Smooth muscle cell (in vitro differentiated cells): ENCODE results near the gene CPSF4L. TPM values are rescaled to one million over a fixed set of nuclear protein-coding genes. Genes with fewer than 3 reads are reported as not detected.

Source experiments
- DNase-seq: peaks from one replicate; lab custom pipeline; 2025; ENCODE audit not compliant: unreplicated experiment; lab: John Stamatoyannopoulos, UW
- H2AFZ ChIP-seq: fragments of 200-600 bp; sonication (generic); 2 replicates; pipeline ENCODE4 v1.6.0; 2016; ENCODE audit warnings: antibody characterized with exemption, low read depth, mild to moderate bottlenecking
- H3F3A ChIP-seq: fragments of 200-600 bp; sonication (generic); 2 replicates; pipeline ENCODE4 v1.6.0; 2017; ENCODE audit warnings: antibody characterized with exemption, low read depth
- H3K27ac ChIP-seq: fragments of 200-600 bp; sonication (generic); 2 replicates; pipeline ENCODE4 v1.5.1; 2016; ENCODE audit warnings: low read depth, mild to moderate bottlenecking
- H3K27me3 ChIP-seq: fragments of 200-600 bp; sonication (generic); 2 replicates; pipeline ENCODE4 v1.6.1; 2016; ENCODE audit warnings: low read depth, mild to moderate bottlenecking
- H3K36me3 ChIP-seq: fragments of 200-600 bp; sonication (generic); 2 replicates; pipeline ENCODE4 v1.5.1; 2016; ENCODE audit warnings: low read depth
- H3K4me1 ChIP-seq: fragments of 200-600 bp; sonication (generic); 2 replicates; pipeline ENCODE4 v1.5.1; 2016; ENCODE audit warnings: low read depth
- H3K4me2 ChIP-seq: fragments of 200-600 bp; sonication (generic); 2 replicates; pipeline ENCODE4 v1.6.0; 2016; ENCODE audit warnings: mild to moderate bottlenecking
- H3K4me3 ChIP-seq: fragments of 200-600 bp; sonication (generic); 2 replicates; pipeline ENCODE4 v1.5.1; 2016; ENCODE audit warnings: mild to moderate bottlenecking
- H3K79me2 ChIP-seq: fragments of 200-600 bp; sonication (generic); 2 replicates; pipeline ENCODE4 v1.6.0; 2016; ENCODE audit warnings: low read depth, mild to moderate bottlenecking
- H3K9ac ChIP-seq: fragments of 200-600 bp; sonication (generic); 2 replicates; pipeline ENCODE4 v1.6.0; 2016; ENCODE audit warnings: low read depth
- H3K9me3 ChIP-seq: fragments of 200-600 bp; sonication (generic); replicated peaks from 2 replicates; pipeline ENCODE4 v1.5.1; 2016; ENCODE audit warnings: low read depth
- H4K20me1 ChIP-seq: fragments of 200-600 bp; sonication (generic); 2 replicates; pipeline ENCODE4 v1.6.0; 2016; ENCODE audit warnings: low read depth
- WGBS: methylation state at CpG from one replicate; pipeline ENCODE4 v1.1.7; 2016; ENCODE audit warnings: low lambda C conversion rate; 5-methylcytosine and 5-hydroxymethylcytosine counted together
- polyA plus RNA-seq: library from polyadenylated mRNA; unstranded; fragments of >200 nt; fragmentation: Nextera tagmentation; extraction: Ambion mirVana; gene quantifications from 2 replicates; pipeline ENCODE4 v1.2.1, GENCODE V29; 2016
- total RNA-seq: library from RNA; depleted of rRNA; stranded (reverse); fragments of >200 nt; gene quantifications from 2 replicates; pipeline ENCODE4 v1.2.3, GENCODE V29; 2014
- TF ChIP-seq, protein P1 (sequence below): fragments of 200-600 bp; sonication (generic); IDR thresholded peaks from 2 replicates; pipeline ENCODE4 v1.5.1; 2017; ENCODE audit warnings: borderline replicate concordance, mild to moderate bottlenecking, antibody characterized with exemption; ENCODE audit not compliant: insufficient read depth, poor library complexity, severe bottlenecking

The CPSF4L gene
- total and polyA plus RNA-seq, 2 experiments from 2014 or later: not detected

DNA sequence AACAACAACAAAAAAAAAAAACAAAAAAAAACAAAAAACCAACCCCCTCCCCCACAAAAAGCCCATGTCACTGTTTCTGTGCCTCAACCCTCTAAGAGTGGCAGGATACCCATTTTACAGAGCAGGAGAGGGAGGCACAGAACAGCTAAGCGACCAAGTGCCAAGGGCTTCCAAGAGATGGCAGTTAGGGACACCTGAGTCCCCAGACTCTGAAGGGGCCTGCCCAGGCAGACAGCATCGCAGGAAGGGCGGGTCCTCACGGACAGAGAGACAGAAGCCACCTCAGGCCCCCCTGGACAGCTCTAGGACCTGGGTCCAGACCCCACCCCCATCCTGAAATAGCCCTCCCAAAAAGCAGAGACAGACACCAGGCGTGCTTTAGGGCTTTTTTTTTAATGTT, 21.6 kb upstream of the CPSF4L start:
- no peak overlapping the region for H3K9ac ChIP-seq
- H3K79me2 ChIP-seq: peaks cover 17% of the 10 kb centered on the region
- H3F3A ChIP-seq: no peaks in the 10 kb centered on the region
- no peaks in the 10 kb centered on the region for H3K9me3 ChIP-seq
- H3K27ac ChIP-seq: no peak overlapping the region
- H3K27me3 ChIP-seq: no peaks in the 10 kb centered on the region
- H3K36me3 ChIP-seq: no peaks in the 10 kb centered on the region
- no peak overlapping the region for H2AFZ ChIP-seq
- DNase-seq: no peak
- 99% methylated on average over 5 of the region's 5 CpGs for WGBS
- peaks cover 10% of the 10 kb centered on the region for H3K4me1 ChIP-seq
- TF ChIP-seq, protein P1, sequence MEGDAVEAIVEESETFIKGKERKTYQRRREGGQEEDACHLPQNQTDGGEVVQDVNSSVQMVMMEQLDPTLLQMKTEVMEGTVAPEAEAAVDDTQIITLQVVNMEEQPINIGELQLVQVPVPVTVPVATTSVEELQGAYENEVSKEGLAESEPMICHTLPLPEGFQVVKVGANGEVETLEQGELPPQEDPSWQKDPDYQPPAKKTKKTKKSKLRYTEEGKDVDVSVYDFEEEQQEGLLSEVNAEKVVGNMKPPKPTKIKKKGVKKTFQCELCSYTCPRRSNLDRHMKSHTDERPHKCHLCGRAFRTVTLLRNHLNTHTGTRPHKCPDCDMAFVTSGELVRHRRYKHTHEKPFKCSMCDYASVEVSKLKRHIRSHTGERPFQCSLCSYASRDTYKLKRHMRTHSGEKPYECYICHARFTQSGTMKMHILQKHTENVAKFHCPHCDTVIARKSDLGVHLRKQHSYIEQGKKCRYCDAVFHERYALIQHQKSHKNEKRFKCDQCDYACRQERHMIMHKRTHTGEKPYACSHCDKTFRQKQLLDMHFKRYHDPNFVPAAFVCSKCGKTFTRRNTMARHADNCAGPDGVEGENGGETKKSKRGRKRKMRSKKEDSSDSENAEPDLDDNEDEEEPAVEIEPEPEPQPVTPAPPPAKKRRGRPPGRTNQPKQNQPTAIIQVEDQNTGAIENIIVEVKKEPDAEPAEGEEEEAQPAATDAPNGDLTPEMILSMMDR: no peak
- peaks cover 58% of the 10 kb centered on the region for H4K20me1 ChIP-seq
- H3K4me2 ChIP-seq: no peak overlapping the region
- H3K4me3 ChIP-seq: no peak overlapping the region

- Histone ChIP-seq H4K20me1 (peaks cover 52% of the 10 kb centered on the region), H3K4me1 (peaks cover 10% of the 10 kb centered on the region)
Measured at GRCh38 chr17:73282629-73283028, 20.9 kb upstream of the CPSF4L start.

DNA sequence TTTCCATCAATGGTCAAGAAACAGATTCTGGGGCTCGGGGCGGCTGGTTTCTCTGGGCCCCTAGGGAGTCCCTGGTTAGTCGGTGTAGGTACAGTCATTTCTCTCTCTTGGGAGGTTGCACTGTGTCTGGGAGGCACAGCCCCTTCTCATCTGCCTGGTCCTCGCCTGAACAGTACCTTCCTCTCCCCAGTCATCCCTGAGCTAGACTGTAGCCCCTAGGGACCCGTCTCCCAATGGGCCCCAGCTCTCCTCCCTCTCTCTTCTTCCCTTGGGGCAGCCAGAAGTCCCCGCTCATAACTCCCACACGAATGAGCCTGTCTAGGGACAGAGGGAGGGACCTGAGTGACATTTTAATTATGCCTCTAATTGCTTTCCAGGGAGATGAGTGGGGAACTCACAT, 20.2 kb upstream of the CPSF4L start:
- H3K4me1 ChIP-seq: peaks cover 10% of the 10 kb centered on the region
- H3K9me3 ChIP-seq: no peaks in the 10 kb centered on the region
- H3K4me2 ChIP-seq: no peak overlapping the region
- no peak for DNase-seq
- no peak overlapping the region for H3K9ac ChIP-seq
- H3K79me2 ChIP-seq: peaks cover 8% of the 10 kb centered on the region
- TF ChIP-seq, protein P1: no peak
- H3K27me3 ChIP-seq: no peaks in the 10 kb centered on the region
- H3F3A ChIP-seq: no peaks in the 10 kb centered on the region
- peaks cover 45% of the 10 kb centered on the region for H4K20me1 ChIP-seq
- WGBS: 77% methylated on average over 7 of the region's 7 CpGs
- no peak overlapping the region for H3K27ac ChIP-seq
- no peak overlapping the region for H2AFZ ChIP-seq
- no peaks in the 10 kb centered on the region for H3K36me3 ChIP-seq
- no peak overlapping the region for H3K4me3 ChIP-seq

More at GRCh38 chr17:73282629-73283028, 20.9 kb upstream of the CPSF4L start:
- no peak overlapping the region for H3K4me3 ChIP-seq
- H3F3A ChIP-seq: no peaks in the 10 kb centered on the region
- no peak overlapping the region for H3K4me2 ChIP-seq
- H3K79me2 ChIP-seq: peaks cover 11% of the 10 kb centered on the region
- H3K36me3 ChIP-seq: no peaks in the 10 kb centered on the region
- no peaks in the 10 kb centered on the region for H3K9me3 ChIP-seq
- no peak for DNase-seq
- WGBS: 97% methylated on average over 9 of the region's 9 CpGs
- TF ChIP-seq, protein P1: no peak
- no peak overlapping the region for H3K27ac ChIP-seq
- H3K9ac ChIP-seq: no peak overlapping the region
- no peak overlapping the region for H2AFZ ChIP-seq
- no peaks in the 10 kb centered on the region for H3K27me3 ChIP-seq

GRCh38 chr17:73280191-73280590, 18.5 kb upstream of the CPSF4L start:
- no peaks in the 10 kb centered on the region for H3K9me3 ChIP-seq
- 98% methylated on average over 12 of the region's 12 CpGs for WGBS
- no peaks in the 10 kb centered on the region for H3K36me3 ChIP-seq
- no peak overlapping the region for H3K9ac ChIP-seq
- H3K27ac ChIP-seq: no peak overlapping the region
- H3K27me3 ChIP-seq: no peaks in the 10 kb centered on the region
- H3K4me3 ChIP-seq: no peak overlapping the region
- no peaks in the 10 kb centered on the region for H3K79me2 ChIP-seq
- H3K4me2 ChIP-seq: no peak overlapping the region
- TF ChIP-seq, protein P1: no peak
- peaks cover 10% of the 10 kb centered on the region for H3K4me1 ChIP-seq
- H3F3A ChIP-seq: no peaks in the 10 kb centered on the region
- no peak for DNase-seq
- no peak overlapping the region for H2AFZ ChIP-seq
- peaks cover 28% of the 10 kb centered on the region for H4K20me1 ChIP-seq
